Astrocyte of the spinal cord (primary cell): ENCODE measurements around the gene SOCS6.

Experiments
- DNase-seq: peaks from one replicate; pipeline ENCODE4 v3.0.0; 2011; ENCODE audit warnings: low read depth, low spot score
- H3K4me3 ChIP-seq: 2 replicates; pipeline ENCODE4 v1.5.1; 2011; ENCODE audit warnings: low read depth, mild to moderate bottlenecking, low read length, moderate library complexity
- CTCF ChIP-seq: IDR thresholded peaks from 2 replicates; pipeline ENCODE4 v1.5.1; 2012; ENCODE audit warnings: low read depth, mild to moderate bottlenecking, low read length, inconsistent platforms
- in situ Hi-C: cut with HindIII; loops from 2 replicates; pipeline ENCODE4 v1.10.0; 2017; ENCODE audit warnings: low sequenced_read_pairs

SOCS6 gene

GRCh38 chr18:70293166-70293565 lies 4.3 kb downstream of the SOCS6 start:
- no peak for TF ChIP-seq CTCF
- H3K4me3 ChIP-seq: no peak overlapping the region
- no peak for DNase-seq
- in situ Hi-C loops: no loop called here

DNA sequence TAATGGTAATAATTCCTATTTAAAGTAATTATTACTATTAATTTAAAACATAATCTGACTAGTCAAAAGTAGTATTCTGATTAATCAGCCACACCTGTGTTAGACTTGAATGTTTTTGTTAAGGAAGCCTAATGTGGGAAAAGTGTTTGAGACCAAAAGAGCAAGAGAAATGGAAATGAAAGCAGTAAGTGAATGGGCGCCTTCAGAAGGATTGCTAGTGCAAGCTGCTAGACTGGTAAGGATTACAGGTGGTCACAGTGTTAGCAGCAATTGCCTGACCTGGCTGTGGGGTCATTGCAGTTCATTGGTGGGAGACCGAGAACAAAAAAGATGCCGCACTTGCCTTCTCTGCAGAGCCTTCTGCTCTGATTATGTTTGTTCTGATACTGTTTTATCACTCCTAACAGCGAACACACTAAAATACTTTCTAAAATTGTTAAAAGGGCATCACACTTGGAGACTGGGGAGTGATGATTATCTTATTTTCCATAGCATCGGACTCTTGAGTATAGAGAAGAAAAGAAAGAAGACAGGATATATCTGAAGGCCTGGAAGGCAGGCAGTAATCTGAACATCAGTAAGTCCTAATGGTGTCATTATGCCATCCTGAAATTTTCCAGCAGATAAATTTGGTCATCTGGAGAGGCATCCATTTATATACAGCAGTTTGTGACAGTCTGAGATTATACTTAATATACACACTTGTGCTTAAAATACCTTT lies 5.8 kb downstream of the SOCS6 start:
- H3K4me3 ChIP-seq: no peak overlapping the region
- no peak for DNase-seq
- TF ChIP-seq CTCF: no peak
- in situ Hi-C loops: no loop called here

- H3K4me3 ChIP-seq: no peak overlapping the region
- DNase-seq: no peak
- in situ Hi-C loops: no loop called here
- no peak for TF ChIP-seq CTCF
These were observed 6.6 kb downstream of the SOCS6 start for GRCh38 chr18:70295192-70296188.

GRCh38 chr18:70296289-70296688 lies 7.4 kb downstream of the SOCS6 start:
- TF ChIP-seq CTCF: no peak
- DNase-seq: no peak
- H3K4me3 ChIP-seq: no peak overlapping the region
- in situ Hi-C loops: no loop called here

DNA sequence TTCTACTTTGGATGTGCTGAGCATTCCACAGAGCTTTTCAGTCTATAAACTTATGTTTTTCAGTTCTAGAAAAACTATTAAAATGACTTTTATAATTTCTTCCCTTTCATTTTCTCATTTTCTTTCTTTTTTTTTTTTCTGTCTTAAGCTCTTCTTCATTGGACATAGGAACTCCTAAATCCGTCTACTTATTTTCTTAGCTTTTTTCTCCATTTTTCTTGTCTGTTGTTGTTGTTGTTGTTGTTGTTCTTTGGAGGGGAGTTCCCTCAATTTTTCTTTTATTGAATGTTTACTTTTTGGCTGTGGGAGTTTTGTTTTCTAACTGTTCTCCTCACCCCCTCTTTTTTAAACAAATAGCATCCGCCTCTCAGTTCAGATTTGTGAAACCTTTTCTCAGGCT lies 7.9 kb downstream of the SOCS6 start:
- H3K4me3 ChIP-seq: no peak overlapping the region
- TF ChIP-seq CTCF: no peak
- DNase-seq: no peak
- in situ Hi-C loops: no loop called here

DNA sequence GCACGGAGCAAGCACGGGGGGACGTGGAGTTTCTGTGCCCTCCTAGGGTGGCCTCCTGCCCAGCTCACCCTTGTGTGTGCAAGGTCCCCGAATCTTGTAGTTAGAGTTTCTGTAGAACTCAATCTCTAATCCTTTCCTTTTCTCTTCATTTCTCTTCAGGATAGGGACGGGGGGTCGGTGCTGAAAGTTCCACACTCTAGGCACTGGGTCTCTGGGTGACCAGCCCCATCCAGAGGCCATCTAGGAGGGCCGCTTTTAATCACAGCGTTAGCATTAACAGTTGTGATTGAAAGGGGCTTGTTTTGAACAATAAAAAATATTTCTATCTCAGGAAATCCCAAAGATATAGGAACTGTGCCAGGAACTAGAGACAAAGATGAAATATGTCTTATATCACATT lies 10.5 kb downstream of the SOCS6 start:
- no peak for TF ChIP-seq CTCF
- in situ Hi-C loops: no loop called here
- no peak overlapping the region for H3K4me3 ChIP-seq
- no peak for DNase-seq
